HFFc6 (cell line): ENCODE measurements around the gene MRPS6. TPM values are rescaled to one million over a fixed set of nuclear protein-coding genes. Genes with fewer than 3 reads are reported as not detected.

ENCODE experiments used
- DNase-seq: peaks from one replicate; pipeline ENCODE4 v3.0.0-alpha.2; 2018
- H3K27ac Mint-ChIP-seq: 2 replicates; pipeline ENCODE4 v1.8.0; 2020; ENCODE audit warnings: mild to moderate bottlenecking, mixed read lengths
- H3K27me3 Mint-ChIP-seq: 2 replicates; pipeline ENCODE4 v1.8.0; 2021; ENCODE audit warnings: mild to moderate bottlenecking, moderate library complexity, mixed read lengths; ENCODE audit not compliant: insufficient read depth
- H3K36me3 Mint-ChIP-seq: 2 replicates; pipeline ENCODE4 v1.8.0; 2021; ENCODE audit warnings: low read depth, mixed read lengths
- H3K4me1 Mint-ChIP-seq: 2 replicates; pipeline ENCODE4 v1.8.0; 2020; ENCODE audit warnings: low read depth, mixed read lengths
- H3K4me3 Mint-ChIP-seq: 2 replicates; pipeline ENCODE4 v1.8.0; 2020; ENCODE audit warnings: mild to moderate bottlenecking, moderate library complexity, mixed read lengths
- H3K9me3 Mint-ChIP-seq: 2 replicates; pipeline ENCODE4 v1.8.0; 2020; ENCODE audit warnings: mild to moderate bottlenecking, mixed read lengths
- total RNA-seq, 6 experiments: library from RNA; stranded (reverse); fragmentation: NEBNext Ultra II Directional; extraction: Animal tissue kit (Norgen Biotek cat#: 25700); gene quantifications; 2 replicates in 1 of 6; 3 replicates in 5 of 6; pipeline ENCODE4 v1.2.3, GENCODE V29; 2021
- TF ChIP-seq, protein P1 (sequence below): fragments of 200-600 bp; sonication (generic); IDR thresholded peaks from 2 replicates; pipeline ENCODE4 v1.5.0; 2021; ENCODE audit warnings: antibody characterized with exemption, mild to moderate bottlenecking

MRPS6 gene
- total RNA-seq, 6 experiments from 2014 or later, result 57.1 to 89.6 (median 62.8) TPM

DNA sequence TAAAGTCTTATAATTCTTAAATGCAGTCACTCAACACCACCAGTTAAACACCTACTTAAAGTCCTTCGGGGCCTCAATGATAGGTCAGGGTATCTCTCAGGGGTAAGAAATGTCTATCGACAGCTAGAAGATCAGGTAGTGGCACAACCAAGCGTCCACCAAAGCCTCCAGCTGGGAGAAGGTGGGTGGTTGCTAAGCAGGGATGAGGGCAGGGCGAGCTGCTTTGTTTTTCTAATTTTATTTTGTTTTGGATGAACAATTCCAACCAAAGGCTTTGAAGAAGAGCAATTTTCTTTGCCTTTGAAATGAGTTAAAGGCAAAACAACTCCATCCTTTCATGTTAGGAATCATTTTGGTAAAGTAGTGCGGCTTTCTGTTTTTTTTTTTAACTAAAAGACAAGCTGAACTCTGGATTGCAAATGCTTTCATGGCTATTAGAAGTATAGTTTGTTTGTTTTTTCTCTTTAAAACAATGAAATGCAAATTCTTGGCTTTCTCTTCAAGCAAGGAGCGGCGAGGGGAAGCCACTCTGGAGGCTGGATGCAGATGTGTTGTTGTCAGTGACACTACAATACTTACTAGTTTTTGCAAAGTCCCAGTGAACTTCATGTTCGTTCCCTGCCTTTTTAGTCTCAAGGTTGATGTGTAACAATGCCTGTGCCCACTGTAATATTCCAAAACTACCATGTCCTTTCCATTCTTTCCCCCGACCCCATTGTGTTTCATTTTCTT is 106.0 kb downstream of the MRPS6 start:
- Mint-ChIP-seq H3K27me3 (no peaks in the 10 kb centered on the region; the same call in 1 of the 2 replicates), H3K4me1 (no peaks in the 10 kb centered on the region), H3K4me3 (no peak overlapping the region), H3K9me3 (peaks cover 2% of the 10 kb centered on the region; the same call in 1 of the 2 replicates), H3K36me3 (peaks cover 6% of the 10 kb centered on the region; the same call in 1 of the 2 replicates), H3K27ac (no peak overlapping the region)
- no peak for DNase-seq
- TF ChIP-seq, protein P1, sequence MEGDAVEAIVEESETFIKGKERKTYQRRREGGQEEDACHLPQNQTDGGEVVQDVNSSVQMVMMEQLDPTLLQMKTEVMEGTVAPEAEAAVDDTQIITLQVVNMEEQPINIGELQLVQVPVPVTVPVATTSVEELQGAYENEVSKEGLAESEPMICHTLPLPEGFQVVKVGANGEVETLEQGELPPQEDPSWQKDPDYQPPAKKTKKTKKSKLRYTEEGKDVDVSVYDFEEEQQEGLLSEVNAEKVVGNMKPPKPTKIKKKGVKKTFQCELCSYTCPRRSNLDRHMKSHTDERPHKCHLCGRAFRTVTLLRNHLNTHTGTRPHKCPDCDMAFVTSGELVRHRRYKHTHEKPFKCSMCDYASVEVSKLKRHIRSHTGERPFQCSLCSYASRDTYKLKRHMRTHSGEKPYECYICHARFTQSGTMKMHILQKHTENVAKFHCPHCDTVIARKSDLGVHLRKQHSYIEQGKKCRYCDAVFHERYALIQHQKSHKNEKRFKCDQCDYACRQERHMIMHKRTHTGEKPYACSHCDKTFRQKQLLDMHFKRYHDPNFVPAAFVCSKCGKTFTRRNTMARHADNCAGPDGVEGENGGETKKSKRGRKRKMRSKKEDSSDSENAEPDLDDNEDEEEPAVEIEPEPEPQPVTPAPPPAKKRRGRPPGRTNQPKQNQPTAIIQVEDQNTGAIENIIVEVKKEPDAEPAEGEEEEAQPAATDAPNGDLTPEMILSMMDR, result no peak

DNA sequence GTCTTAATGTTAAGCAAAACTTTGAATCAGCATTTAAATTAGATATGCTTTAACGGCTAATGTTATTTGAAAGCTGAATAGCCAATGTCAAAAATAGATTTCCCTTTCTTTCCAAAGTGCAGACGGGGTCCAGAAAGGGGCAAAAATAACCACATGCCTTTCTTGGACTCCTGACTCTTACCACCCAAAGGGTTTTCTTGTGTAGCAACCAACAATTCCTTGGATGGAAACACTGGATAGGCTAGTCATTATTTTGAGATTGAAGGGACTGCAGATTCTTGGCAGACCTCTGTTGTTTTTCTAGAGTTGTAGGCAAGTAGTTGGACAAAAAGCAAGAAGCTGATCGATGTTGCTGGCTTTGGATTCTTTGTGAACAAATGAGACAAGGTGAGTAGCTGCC is 107.0 kb downstream of the MRPS6 start:
- H3K36me3 Mint-ChIP-seq, result peaks cover 6% of the 10 kb centered on the region; the same call in 1 of the 2 replicates
- TF ChIP-seq, protein P1, result no peak
- no peaks in the 10 kb centered on the region for H3K9me3 Mint-ChIP-seq
- H3K27me3 Mint-ChIP-seq, result no peaks in the 10 kb centered on the region; the same call in 1 of the 2 replicates
- no peak for DNase-seq
- H3K4me3 Mint-ChIP-seq, result no peak overlapping the region
- H3K4me1 Mint-ChIP-seq, result no peaks in the 10 kb centered on the region
- H3K27ac Mint-ChIP-seq, result no peak overlapping the region

DNA sequence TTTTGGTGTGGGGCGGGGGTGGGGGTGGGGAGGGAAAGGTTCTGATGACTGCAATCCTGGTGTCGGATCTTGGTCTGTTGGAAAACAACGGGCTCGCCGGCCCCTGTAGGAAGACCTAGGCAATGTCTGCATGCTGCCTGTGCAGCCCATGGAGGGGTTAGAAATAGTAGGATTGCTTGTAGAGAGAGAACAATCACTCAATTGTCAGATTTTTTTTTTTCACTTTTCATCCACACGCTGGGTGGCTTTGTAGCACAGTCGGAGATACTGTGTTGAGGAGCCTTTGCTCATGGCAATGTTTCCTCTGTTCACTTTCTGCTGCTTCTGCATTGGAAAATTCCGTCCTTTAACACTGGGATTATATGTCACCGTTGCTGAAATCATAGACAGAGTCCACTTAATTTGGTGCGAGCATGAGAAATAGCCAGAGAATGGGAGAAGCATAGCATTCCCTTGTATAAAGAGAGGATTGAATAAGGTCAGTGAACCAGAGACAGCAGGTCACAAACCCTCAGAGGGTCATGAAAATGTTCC is 107.5 kb downstream of the MRPS6 start:
- H3K4me1 Mint-ChIP-seq, result no peaks in the 10 kb centered on the region
- no peak for DNase-seq
- H3K36me3 Mint-ChIP-seq, result peaks cover 6% of the 10 kb centered on the region; the same call in 1 of the 2 replicates
- no peaks in the 10 kb centered on the region for H3K9me3 Mint-ChIP-seq
- no peaks in the 10 kb centered on the region; the same call in 1 of the 2 replicates for H3K27me3 Mint-ChIP-seq
- H3K27ac Mint-ChIP-seq, result no peak overlapping the region
- TF ChIP-seq, protein P1, result no peak
- no peak overlapping the region for H3K4me3 Mint-ChIP-seq

DNA sequence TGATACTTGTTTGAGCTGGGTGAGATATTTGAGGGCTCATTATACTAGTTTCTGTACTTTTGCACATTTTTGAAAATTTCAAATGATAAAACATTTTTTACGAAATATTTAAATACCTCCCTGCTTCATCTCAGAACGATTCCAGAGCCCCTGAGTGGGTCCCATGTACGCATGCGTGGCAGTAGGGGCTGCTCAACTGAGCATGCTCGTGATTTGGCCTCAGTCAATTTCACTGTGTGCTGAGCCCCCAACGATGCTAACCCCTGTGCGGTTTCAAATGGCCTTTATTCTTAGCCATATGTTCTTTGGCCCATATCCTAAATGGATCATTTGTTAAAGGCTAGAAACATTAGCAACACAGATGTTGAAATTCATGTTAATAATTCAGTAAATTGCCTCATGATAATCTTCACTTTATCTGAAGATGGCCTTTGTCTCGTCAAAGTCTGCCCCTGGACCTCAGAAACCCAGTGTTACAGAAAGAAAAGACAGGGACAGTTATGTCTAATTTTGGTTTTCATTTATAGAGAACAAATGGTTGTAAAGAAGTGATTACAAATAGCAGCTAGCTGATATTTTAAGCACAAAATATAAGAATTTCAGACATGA is 108.2 kb downstream of the MRPS6 start:
- Mint-ChIP-seq H3K27me3 (peaks cover 2% of the 10 kb centered on the region), H3K36me3 (peaks cover 6% of the 10 kb centered on the region; the same call in 1 of the 2 replicates), H3K9me3 (no peaks in the 10 kb centered on the region), H3K4me3 (no peak overlapping the region), H3K27ac (no peak overlapping the region), H3K4me1 (no peaks in the 10 kb centered on the region)
- TF ChIP-seq, protein P1, result no peak
- DNase-seq, result no peak

DNA sequence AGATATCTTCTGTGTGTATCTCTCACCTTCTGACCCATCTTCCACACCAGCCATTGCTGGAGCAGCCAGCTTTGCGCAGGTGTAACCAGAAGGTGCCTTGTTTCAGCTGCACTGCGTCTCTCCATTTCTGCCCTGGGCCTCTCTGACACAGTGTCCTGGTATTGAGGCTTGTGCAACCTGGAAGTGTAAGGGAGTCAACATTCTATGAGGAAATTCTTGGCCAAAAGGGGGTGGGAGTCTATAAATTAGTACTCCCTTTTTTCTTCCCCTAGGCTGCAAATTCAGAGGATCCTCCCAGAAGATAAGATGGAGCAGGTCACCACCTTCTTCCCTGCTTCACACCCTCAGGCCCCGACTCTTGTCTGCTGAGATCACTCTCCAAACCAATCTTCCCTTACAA is 109.1 kb downstream of the MRPS6 start:
- peaks cover 6% of the 10 kb centered on the region; the same call in 1 of the 2 replicates for H3K36me3 Mint-ChIP-seq
- no peaks in the 10 kb centered on the region for H3K4me1 Mint-ChIP-seq
- no peak overlapping the region for H3K27ac Mint-ChIP-seq
- H3K27me3 Mint-ChIP-seq, result peaks cover 5% of the 10 kb centered on the region
- no peaks in the 10 kb centered on the region for H3K9me3 Mint-ChIP-seq
- no peak for DNase-seq
- TF ChIP-seq, protein P1, result no peak
- H3K4me3 Mint-ChIP-seq, result no peak overlapping the region
